CD4-positive, alpha-beta T cell treated with Interferon gamma for 1 hour (primary cell): Measurements from ENCODE around the gene HDAC8.
"Not testable (repeated sequence)": the region's sequence is repeated elsewhere in the genome, so short reads cannot be mapped to it uniquely, and the experiment has no call there.

Experiments used
- DNase-seq: peaks from one replicate; pipeline ENCODE4 v3.0.0-alpha.2; 2020

Gene HDAC8

GRCh38 chrX:72460715-72461114, 111.9 kb downstream of the HDAC8 start:
- no peak for DNase-seq

DNA sequence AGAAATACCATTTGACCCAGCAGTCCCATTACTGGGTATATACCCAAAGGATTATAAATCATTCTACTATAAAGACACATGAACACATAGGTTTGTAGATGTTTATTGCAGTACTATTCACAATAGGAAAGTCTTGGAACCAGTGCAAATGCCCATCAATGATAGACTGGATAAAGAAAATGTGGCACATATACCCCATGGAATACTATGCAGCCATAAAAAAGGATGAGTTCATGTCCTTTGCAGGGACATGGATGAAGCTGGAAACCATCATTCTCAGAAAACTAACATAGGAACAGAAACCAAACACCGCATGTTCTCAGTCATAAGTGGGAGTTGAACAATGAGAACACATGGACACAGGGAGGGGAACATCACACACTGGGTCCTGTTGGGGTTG, 123.6 kb downstream of the HDAC8 start:
- DNase-seq = not testable (repeated sequence)

DNA sequence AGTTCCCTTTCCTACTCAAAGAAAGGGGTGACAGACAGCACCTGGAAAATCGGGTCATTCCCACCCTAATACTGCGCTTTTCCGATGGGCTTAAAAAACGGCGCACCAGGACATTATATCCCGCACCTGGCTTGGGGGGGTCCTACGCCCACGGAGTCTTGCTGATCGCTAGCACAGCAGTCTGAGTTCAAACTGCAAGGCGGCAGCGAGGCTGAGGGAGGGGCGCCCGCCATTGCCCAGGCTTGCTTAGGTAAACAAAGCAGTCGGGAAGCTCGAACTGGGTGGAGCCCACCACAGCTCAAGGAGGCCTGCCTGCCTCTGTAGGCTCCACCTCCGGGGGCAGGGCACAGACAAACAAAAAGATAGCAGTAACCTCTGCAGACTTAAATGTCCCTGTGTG, 131.9 kb downstream of the HDAC8 start:
- not testable (repeated sequence) for DNase-seq

DNA sequence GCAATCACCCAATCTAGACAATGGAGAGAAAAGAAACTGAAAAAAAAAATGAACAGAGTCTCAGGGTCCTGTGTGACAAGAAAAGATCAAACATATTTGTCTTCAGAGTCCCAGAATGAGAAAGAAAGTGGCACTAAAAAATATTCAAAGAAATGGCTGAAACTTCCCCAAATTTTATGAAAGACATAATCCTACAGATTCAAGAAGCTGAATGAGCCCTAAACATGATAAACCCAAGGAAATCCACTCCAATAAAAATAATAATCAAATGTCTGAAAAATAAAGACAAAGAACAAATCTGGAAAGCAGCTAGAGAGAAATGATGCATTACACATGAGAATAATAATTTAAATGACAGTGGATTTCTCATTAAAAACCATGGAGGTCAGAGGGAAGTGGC, 136.6 kb downstream of the HDAC8 start:
- DNase-seq = no peak

DNA sequence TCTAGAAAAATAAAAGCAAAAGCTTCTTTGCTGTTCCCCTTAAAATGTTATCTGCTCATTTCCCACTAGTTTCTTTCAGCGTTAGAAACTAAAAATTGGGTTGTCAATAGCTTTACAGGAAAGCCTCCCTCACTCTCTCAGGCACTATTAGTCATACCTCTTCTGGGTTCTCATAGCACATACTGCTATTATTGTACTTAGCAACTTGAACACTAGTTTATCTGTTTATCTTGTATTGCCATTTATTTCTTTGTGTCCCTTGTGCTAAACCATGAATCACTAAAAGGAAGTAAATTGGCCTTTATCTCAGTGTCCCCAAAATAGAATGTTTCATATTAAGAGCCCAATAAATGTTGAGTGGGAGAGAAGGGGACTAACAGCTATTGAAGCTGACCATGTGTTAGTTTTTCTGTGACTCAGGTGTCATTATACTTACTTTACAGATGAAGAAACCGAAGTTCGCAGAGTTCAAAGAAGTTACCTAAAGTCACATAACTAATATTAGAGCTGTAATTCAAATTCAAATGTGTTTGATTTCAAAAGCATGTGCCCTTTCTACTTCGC, 142.2 kb downstream of the HDAC8 start:
- DNase-seq = no peak

DNA sequence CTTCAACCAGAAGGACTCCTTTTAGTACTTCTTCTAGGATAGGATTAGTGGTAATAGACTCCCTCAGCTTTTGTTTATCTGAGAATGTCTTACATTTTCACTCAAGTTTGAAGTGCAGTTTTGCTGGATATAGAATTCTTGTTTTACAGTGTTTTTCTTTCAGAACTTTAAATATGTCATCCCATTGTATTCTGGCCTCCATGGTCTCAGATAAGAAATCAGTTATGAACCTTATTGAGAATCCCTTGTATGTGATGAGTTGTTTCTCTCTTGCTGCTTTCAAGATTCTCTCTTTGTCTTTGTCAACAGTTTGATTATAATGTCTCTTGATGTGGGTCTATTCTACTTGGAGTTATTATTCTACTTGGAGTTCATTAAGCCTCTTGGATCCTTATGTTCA, 150.8 kb downstream of the HDAC8 start:
- no peak for DNase-seq

DNA sequence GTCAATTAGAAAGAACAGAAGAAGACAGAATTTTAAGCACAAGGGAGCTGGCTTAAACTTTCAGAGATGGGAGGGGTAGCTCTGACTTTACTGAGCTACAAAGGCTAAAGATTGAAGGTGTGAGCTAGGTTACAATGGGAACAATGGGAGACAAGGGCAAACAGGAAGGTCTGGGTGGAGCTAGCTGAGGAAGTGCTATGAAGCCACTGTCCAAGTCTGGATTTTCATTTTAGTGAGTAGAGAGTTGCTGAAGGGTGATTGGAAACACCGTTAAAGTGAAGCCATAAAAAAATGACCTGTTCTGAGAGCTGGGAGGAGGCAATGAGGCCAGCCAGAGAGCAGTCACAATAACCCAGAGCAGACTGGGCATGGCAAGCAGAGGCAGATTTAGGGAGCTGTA, 162.7 kb downstream of the HDAC8 start:
- DNase-seq = no peak

DNA sequence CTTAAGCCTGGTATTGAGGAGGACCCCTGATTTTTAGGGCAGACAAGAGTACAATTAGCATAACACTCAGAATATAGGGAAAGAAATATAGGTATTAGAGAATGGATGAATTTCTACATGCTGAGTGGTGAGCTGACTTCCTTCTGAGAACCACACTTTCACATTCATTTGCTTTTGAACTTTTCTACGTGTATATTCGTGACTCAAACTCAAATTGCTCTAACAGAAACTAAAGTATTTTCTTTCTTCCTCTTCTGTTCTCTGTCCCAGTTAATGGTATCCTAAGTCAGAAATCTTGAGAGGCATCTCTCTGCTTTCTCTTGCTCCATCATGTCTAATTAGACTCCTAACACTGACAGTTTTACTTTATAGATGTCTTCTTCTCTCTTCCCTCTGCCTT, 163.8 kb downstream of the HDAC8 start:
- DNase-seq = no peak

- DNase-seq = not testable (repeated sequence)
Measured at GRCh38 chrX:72405136-72405535, 167.5 kb downstream of the HDAC8 start.

GRCh38 chrX:72402614-72403013, 170.0 kb downstream of the HDAC8 start:
- DNase-seq = no peak

GRCh38 chrX:72399816-72400215, 172.8 kb downstream of the HDAC8 start:
- no peak for DNase-seq

- no peak for DNase-seq
Measured at GRCh38 chrX:72396117-72396516, 176.5 kb downstream of the HDAC8 start.

DNA sequence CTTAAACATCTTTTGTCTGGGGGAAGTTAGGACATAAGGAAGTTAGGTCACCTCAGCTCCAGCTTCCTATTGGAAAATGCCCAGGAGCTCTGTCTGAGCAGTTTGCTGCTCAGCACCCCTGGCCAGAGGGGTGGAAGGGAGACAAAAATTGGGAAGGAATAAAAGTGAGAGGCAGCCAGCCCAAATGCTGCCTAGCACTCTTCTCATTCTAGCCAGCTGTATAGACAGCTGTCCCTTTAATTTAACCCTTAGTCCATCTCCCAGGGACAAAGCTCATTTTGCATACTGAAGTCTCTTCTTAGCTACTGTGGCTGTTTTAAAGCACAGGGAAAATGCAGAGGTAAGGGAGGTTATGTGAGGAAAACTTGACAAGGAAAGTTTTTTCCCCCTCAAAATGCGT, 177.4 kb downstream of the HDAC8 start:
- no peak for DNase-seq

GRCh38 chrX:72394518-72395170, 178.0 kb downstream of the HDAC8 start:
- DNase-seq = no peak

- no peak for DNase-seq
Measured at GRCh38 chrX:72393836-72394517, 178.7 kb downstream of the HDAC8 start.

- DNase-seq = no peak
Measured at GRCh38 chrX:72392816-72393800, 179.5 kb downstream of the HDAC8 start.

DNA sequence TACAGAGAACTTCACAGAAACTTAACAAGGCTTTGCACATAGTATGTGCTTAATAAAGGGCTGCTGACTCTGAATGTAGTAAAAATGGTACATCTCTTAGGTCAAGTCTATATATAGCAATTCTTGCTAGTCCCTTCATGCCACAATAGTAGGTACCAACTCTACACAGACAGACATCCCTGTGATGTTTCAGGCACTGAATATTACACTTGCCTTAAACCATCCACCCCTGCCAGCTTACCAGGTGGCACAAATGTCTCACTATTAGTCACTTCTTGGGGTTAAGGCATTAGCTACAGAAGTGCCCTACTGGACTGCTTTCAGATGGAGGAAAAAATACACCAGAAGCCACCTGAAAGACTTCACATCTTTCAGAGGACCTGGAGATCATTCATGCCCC, 180.6 kb downstream of the HDAC8 start:
- DNase-seq = no peak

GRCh38 chrX:72387247-72387646, 185.4 kb downstream of the HDAC8 start:
- DNase-seq = no peak

DNA sequence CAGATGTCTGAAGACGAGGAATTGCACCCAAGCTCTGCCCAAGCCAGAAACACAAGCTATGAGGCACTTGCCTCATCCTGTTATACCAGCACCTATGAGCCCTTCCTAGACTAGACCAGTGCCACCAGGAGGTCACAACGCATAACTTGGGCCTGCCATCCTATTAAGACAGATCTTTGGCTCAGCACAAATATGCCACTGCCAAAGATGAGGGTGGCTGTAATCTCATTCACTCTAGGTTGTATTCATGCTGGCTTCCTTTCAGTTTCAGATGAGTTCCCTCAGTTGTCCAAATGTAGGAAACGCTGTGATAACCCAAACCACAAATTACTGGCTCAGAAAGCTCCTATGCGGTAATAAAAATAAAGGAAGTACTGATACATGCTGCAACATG, 190.4 kb downstream of the HDAC8 start:
- DNase-seq = no peak

DNA sequence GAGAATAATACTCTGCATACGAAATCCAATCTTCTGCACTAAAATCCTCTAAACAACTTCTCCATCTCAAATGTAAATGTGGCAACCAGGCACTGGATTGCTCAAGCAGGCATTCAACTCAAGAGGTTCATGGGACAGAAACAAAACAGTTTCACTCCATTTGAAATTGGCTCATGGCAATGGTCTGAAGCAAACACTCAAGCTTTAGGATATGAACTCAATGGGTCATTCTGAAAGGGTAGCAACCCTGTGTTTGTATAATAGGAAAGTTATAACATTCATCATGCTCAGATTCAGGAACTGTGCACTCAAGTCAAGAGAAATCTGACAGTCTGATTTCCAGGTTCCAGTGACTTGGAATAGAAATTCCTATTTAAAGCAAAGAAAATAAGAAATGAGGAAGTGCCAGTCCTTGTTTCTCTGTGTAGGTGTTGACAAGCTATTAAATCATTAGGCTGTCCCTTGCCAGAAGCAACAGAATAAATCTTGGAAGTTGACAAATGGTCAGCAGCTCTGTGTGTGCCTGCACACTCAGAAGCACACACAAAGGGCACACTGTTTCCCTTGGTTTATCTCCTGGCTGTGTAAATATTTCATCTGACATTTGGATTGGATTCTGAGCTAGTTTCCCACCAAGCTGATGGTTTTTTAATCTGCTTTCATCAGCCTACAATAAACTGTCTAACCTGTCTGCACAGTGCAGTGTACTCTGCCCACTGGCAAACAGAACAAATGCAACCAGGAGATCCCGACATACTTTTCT, 191.0 kb downstream of the HDAC8 start:
- no peak for DNase-seq

DNA sequence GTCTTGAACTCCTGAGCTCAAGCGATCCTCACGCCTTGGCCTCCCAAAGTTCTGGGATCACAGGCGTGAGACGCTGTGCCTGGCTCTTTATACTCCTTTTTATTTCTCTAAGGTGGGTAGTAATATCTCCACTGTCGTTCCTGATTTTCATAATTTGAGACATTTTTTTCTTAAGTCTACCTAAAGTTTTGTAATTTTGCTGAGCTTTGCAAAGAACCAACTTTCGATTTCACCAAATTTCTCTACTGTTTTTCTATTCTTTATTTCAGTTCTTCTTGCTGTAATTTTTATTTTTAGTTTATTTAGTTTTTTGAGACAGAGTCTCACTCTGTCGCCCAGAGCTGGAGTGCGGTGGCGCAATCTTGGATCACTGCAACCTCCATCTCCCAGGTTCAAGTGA, 196.5 kb downstream of the HDAC8 start:
- DNase-seq = no peak

- DNase-seq = no peak
Measured at GRCh38 chrX:72373136-72373535, 199.5 kb downstream of the HDAC8 start.

GRCh38 chrX:72372735-72373134, 199.9 kb downstream of the HDAC8 start:
- no peak for DNase-seq
